Left ventricle myocardium inferior (tissue), 1 donor: ENCODE results near the gene CD82. TPM values are rescaled to one million over a fixed set of nuclear protein-coding genes. Genes with fewer than 3 reads are reported as not detected.
"Not testable (repeated sequence)": the region's sequence is repeated elsewhere in the genome, so short reads cannot be mapped to it uniquely, and the experiment has no call there.

ENCODE experiments used
- DNase-seq: peaks from one replicate; pipeline ENCODE4 v3.0.0-alpha.2; 2020
- H3K27ac ChIP-seq: fragments of 200-600 bp; replicated peaks from 2 replicates; pipeline ENCODE4 v1.8.0; 2021
- H3K27me3 ChIP-seq: fragments of 200-600 bp; 2 replicates; pipeline ENCODE4 v1.8.0; 2021; ENCODE audit warnings: low read depth
- H3K36me3 ChIP-seq: fragments of 200-600 bp; 2 replicates; pipeline ENCODE4 v1.8.0; 2021
- H3K4me1 ChIP-seq: fragments of 200-600 bp; 2 replicates; pipeline ENCODE4 v1.8.0; 2021
- H3K4me3 ChIP-seq: fragments of 200-600 bp; 2 replicates; pipeline ENCODE4 v1.8.0; 2021; ENCODE audit warnings: mild to moderate bottlenecking, moderate library complexity
- H3K9me3 ChIP-seq: fragments of 200-600 bp; replicated peaks from 2 replicates; pipeline ENCODE4 v1.8.0; 2021
- CTCF ChIP-seq: fragments of 200-600 bp; IDR thresholded peaks from 2 replicates; pipeline ENCODE4 v1.8.0; 2021; ENCODE audit warnings: antibody characterized with exemption, mild to moderate bottlenecking, borderline replicate concordance
- intact Hi-C: fragments of 100-400 bp; cut with micrococcal nuclease; formaldehyde crosslinking; loops from one replicate; pipeline ENCODE4 v1.11.0; 2022
- total RNA-seq: library from RNA; stranded (reverse); fragmentation: NEBNext Ultra II Directional; extraction: Animal tissue kit (Norgen Biotek cat#: 25700); gene quantifications from one replicate; pipeline ENCODE4 v1.2.1, GENCODE V29; 2021
- donor health status: DM: no; HTN: yes; CAD: no; lungs with severe emphysema.

CD82 gene
- total RNA-seq, 1 donor from 2014 or later: 49.6 TPM

- H3K27me3 ChIP-seq: no peaks in the 10 kb centered on the region
- H3K27ac ChIP-seq: no peak overlapping the region
- no peak for TF ChIP-seq CTCF
- H3K4me1 ChIP-seq: peaks cover 29% of the 10 kb centered on the region
- no peaks in the 10 kb centered on the region for H3K36me3 ChIP-seq
- intact Hi-C loops: loop anchor here (5.0 kb wide), 1 partner anchor 90 kb away; the partner anchor contains the start of gene TSPAN18
- no peak overlapping the region for H3K4me3 ChIP-seq
- peaks cover 4% of the 10 kb centered on the region for H3K9me3 ChIP-seq
- DNase-seq: no peak
These were observed 72.0 kb downstream of the CD82 start for GRCh38 chr11:44637487-44637886.

- no peak for TF ChIP-seq CTCF
- Histone ChIP-seq H3K36me3 (no peaks in the 10 kb centered on the region), H3K9me3 (peaks cover 10% of the 10 kb centered on the region), H3K27ac (no peak overlapping the region), H3K4me1 (peaks cover 23% of the 10 kb centered on the region), H3K27me3 (no peaks in the 10 kb centered on the region), H3K4me3 (no peak overlapping the region)
- intact Hi-C loops: loop anchor here (5.0 kb wide), 1 partner anchor 89 kb away; the partner anchor contains the start of gene TSPAN18
- no peak for DNase-seq
These were observed 72.6 kb downstream of the CD82 start for GRCh38 chr11:44638032-44638431.

GRCh38 chr11:44643217-44643616, 77.8 kb downstream of the CD82 start:
- H3K4me1 ChIP-seq: no peaks in the 10 kb centered on the region
- H3K27ac ChIP-seq: no peak overlapping the region
- peaks cover 30% of the 10 kb centered on the region for H3K9me3 ChIP-seq
- no peaks in the 10 kb centered on the region for H3K27me3 ChIP-seq
- DNase-seq: no peak
- TF ChIP-seq CTCF: no peak
- no peaks in the 10 kb centered on the region for H3K36me3 ChIP-seq
- intact Hi-C loops: no loop called here
- no peak overlapping the region for H3K4me3 ChIP-seq

GRCh38 chr11:44645827-44646226, 80.4 kb downstream of the CD82 start:
- Histone ChIP-seq H3K27ac (no peak overlapping the region), H3K36me3 (no peaks in the 10 kb centered on the region), H3K9me3 (peaks cover 30% of the 10 kb centered on the region), H3K4me1 (no peaks in the 10 kb centered on the region), H3K4me3 (no peak overlapping the region), H3K27me3 (no peaks in the 10 kb centered on the region)
- no peak for DNase-seq
- intact Hi-C loops: no loop called here
- no peak for TF ChIP-seq CTCF

- DNase-seq, intact Hi-C loops, H3K4me3 ChIP-seq, H3K36me3 ChIP-seq, H3K27ac ChIP-seq, H3K4me1 ChIP-seq, H3K27me3 ChIP-seq: not testable (repeated sequence)
- peaks cover 27% of the 10 kb centered on the region for H3K9me3 ChIP-seq
These were observed 81.9 kb downstream of the CD82 start for GRCh38 chr11:44647255-44647955.

- Histone ChIP-seq H3K36me3 (no peaks in the 10 kb centered on the region), H3K4me1 (no peaks in the 10 kb centered on the region), H3K27me3 (no peaks in the 10 kb centered on the region), H3K27ac (no peak overlapping the region), H3K9me3 (peaks cover 20% of the 10 kb centered on the region), H3K4me3 (no peak overlapping the region)
- intact Hi-C loops: no loop called here
- no peak for TF ChIP-seq CTCF
- DNase-seq: no peak
These were observed 82.6 kb downstream of the CD82 start for GRCh38 chr11:44648109-44648508.
